Measurements from ENCODE around the gene GDPGP1. TPM values are rescaled to one million over a fixed set of nuclear protein-coding genes. Genes with fewer than 3 reads are reported as not detected.

GDPGP1 gene
- total RNA-seq, 4 donors from 2014 or later = 2.2 to 3.6 (median 2.9) TPM

- H3K27ac ChIP-seq = peak within 1 kb of the TSS; percentile 81
- 0% methylated on average over 8 of the region's 88 CpGs for WGBS
- TF ChIP-seq, protein P1, sequence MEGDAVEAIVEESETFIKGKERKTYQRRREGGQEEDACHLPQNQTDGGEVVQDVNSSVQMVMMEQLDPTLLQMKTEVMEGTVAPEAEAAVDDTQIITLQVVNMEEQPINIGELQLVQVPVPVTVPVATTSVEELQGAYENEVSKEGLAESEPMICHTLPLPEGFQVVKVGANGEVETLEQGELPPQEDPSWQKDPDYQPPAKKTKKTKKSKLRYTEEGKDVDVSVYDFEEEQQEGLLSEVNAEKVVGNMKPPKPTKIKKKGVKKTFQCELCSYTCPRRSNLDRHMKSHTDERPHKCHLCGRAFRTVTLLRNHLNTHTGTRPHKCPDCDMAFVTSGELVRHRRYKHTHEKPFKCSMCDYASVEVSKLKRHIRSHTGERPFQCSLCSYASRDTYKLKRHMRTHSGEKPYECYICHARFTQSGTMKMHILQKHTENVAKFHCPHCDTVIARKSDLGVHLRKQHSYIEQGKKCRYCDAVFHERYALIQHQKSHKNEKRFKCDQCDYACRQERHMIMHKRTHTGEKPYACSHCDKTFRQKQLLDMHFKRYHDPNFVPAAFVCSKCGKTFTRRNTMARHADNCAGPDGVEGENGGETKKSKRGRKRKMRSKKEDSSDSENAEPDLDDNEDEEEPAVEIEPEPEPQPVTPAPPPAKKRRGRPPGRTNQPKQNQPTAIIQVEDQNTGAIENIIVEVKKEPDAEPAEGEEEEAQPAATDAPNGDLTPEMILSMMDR (IDR thresholded peaks at IDR 0.05) = no peak
- peaks cover 56% of the 10 kb centered on the region for H3K4me1 ChIP-seq
- DNase-seq (ENCODE audit: low spot score in 2 of 2) = no peak
- no peaks in the 10 kb centered on the region for H3K27me3 ChIP-seq
- peaks cover 4% of the 10 kb centered on the region for H3K36me3 ChIP-seq
- H3K9me3 ChIP-seq = no peaks in the 10 kb centered on the region
- peak within 1 kb of the TSS; percentile 69 for H3K4me3 ChIP-seq
These were observed 32.7 kb upstream of the GDPGP1 start, which contains the start of gene SEMA4B for GRCh38 chr15:90201130-90201943. Gene SEMA4B, plus strand, starts transcription at chr15:90201330. Its CDS starts 249 bp downstream, at chr15:90201579.

- TF ChIP-seq POLR2A (IDR thresholded peaks at IDR 0.05) (no peak), POLR2AphosphoS5 (IDR thresholded peaks at IDR 0.05) (no peak), EP300 (IDR thresholded peaks at IDR 0.05) (no peak)
- TF ChIP-seq, protein P1 (IDR thresholded peaks at IDR 0.05) = no peak
- Histone ChIP-seq H3K27ac (peak overlapping the region; percentile 81), H3K27me3 (no peaks in the 10 kb centered on the region), H3K4me1 (peaks cover 60% of the 10 kb centered on the region), H3K36me3 (peaks cover 6% of the 10 kb centered on the region), H3K4me3 (peak overlapping the region; percentile 69), H3K9me3 (no peaks in the 10 kb centered on the region)
- DNase-seq (ENCODE audit: low spot score in 2 of 2) = no peak
- 9% methylated on average over 9 of the region's 25 CpGs for WGBS
These were observed 32.0 kb upstream of the GDPGP1 start for GRCh38 chr15:90201944-90202375.

DNA sequence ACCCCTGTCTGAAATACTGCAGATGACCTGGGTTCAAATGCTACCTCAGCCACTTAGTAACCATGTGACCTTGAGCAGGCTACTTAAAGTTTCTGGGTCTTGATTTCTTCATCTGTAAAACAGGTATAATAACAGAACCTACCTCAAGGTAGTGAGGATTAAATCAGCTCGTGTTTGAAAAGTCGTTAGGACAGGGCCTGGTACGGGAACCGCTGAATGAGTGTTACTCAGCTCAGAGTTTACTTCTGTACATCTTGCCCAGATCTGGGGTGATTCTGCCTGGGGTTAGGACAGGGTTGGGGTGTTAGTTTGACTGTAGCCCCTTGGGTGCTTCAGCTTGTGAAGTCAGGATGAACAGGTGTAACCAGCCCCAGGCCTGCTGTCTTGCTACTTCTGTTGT, 31.1 kb upstream of the GDPGP1 start:
- no peaks in the 10 kb centered on the region for H3K27me3 ChIP-seq
- TF ChIP-seq POLR2A (IDR thresholded peaks at IDR 0.05) (no peak), POLR2AphosphoS5 (IDR thresholded peaks at IDR 0.05) (no peak), EP300 (IDR thresholded peaks at IDR 0.05) (no peak)
- TF ChIP-seq, protein P1 (IDR thresholded peaks at IDR 0.05) = no peak
- H3K27ac ChIP-seq = no peak overlapping the region
- H3K4me1 ChIP-seq = peaks cover 60% of the 10 kb centered on the region
- H3K4me3 ChIP-seq = peak overlapping the region; percentile 69
- no peaks in the 10 kb centered on the region for H3K9me3 ChIP-seq
- WGBS = 73% methylated on average over 4 of the region's 4 CpGs
- DNase-seq (ENCODE audit: low spot score in 2 of 2) = no peak
- H3K36me3 ChIP-seq = peaks cover 6% of the 10 kb centered on the region

DNA sequence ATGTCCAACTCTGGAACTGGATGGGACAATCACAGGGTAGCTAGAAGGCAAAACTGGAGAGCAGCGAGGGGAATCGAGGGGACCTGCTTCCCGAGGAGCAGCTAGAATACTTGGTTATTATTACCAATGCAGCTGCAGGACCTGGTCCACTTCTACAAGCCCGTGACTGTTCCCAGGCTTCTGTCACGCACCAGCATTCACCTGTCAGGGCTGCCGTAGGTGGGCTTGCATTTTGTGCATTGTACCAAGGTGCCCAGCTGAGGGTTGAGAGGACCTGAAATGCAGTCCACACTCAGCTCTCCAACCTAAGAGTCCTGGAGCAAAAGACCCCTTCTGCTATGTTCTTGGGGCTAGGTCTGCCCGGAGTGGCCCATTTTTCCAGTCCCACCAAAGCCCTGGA, 30.5 kb upstream of the GDPGP1 start:
- DNase-seq (ENCODE audit: low spot score in 2 of 2) = no peak
- TF ChIP-seq POLR2A (IDR thresholded peaks at IDR 0.05) = no peak
- TF ChIP-seq EP300 (IDR thresholded peaks at IDR 0.05) = no peak
- no peak for TF ChIP-seq POLR2AphosphoS5 (IDR thresholded peaks at IDR 0.05)
- TF ChIP-seq, protein P1 (IDR thresholded peaks at IDR 0.05) = no peak
- Histone ChIP-seq H3K4me3 (no peak overlapping the region), H3K27me3 (no peaks in the 10 kb centered on the region), H3K27ac (no peak overlapping the region), H3K4me1 (peaks cover 60% of the 10 kb centered on the region), H3K9me3 (no peaks in the 10 kb centered on the region), H3K36me3 (peaks cover 6% of the 10 kb centered on the region)
- WGBS = 89% methylated on average over 7 of the region's 7 CpGs

DNA sequence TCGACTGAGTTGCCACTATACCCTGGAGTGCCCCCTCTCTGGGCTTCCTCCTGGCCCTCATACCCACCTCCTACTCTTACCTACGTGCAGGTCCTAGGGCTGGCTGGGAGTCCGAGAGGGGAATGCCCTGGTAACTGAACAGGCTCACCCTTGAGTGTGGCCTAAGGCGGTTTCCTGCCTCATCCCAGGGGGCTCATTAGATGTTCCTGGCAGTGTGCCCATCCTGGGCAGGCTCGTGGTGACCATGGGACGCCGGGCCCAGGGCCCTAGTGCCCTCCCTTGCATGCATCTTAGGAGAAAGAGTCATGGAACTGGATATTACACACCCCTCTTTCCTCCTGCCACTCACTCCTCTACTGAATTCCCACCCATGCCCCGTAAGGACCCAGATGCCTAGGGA, 30.1 kb upstream of the GDPGP1 start:
- Histone ChIP-seq H3K27ac (no peak overlapping the region), H3K4me3 (no peak overlapping the region), H3K4me1 (peaks cover 60% of the 10 kb centered on the region)

More for the DNA sequence above, 30.1 kb upstream of the GDPGP1 start:
- no peaks in the 10 kb centered on the region for H3K27me3 ChIP-seq
- 83% methylated on average over 4 of the region's 8 CpGs for WGBS
- TF ChIP-seq EP300 (IDR thresholded peaks at IDR 0.05) = no peak
- H3K9me3 ChIP-seq = no peaks in the 10 kb centered on the region
- DNase-seq (ENCODE audit: low spot score in 2 of 2) = no peak
- peaks cover 6% of the 10 kb centered on the region for H3K36me3 ChIP-seq
